NCI-H69 (cell line): Measurements from ENCODE around the gene IER3.
"Not testable (repeated sequence)": the region's sequence is repeated elsewhere in the genome, so short reads cannot be mapped to it uniquely, and the experiment has no call there.

ENCODE experiments used
- DNase-seq: peaks from one replicate; lab custom pipeline; 2025; lab: John Stamatoyannopoulos, UW

IER3 gene

GRCh38 chr6:30768634-30769087, 24.3 kb upstream of the IER3 start:
- no peak for DNase-seq

GRCh38 chr6:30767944-30768301, 23.6 kb upstream of the IER3 start:
- no peak for DNase-seq

- no peak for DNase-seq
Observed at GRCh38 chr6:30767158-30767943, 23.0 kb upstream of the IER3 start.

- DNase-seq: no peak
Observed at GRCh38 chr6:30766461-30767157, 22.3 kb upstream of the IER3 start.

- not testable (repeated sequence) for DNase-seq
Observed at GRCh38 chr6:30765495-30765894, 21.1 kb upstream of the IER3 start.

GRCh38 chr6:30764490-30765043, 20.2 kb upstream of the IER3 start:
- not testable (repeated sequence) for DNase-seq

GRCh38 chr6:30763618-30764489, 19.5 kb upstream of the IER3 start:
- peak; percentile 61 for DNase-seq

- no peak for DNase-seq
Observed at GRCh38 chr6:30763155-30763617, 18.8 kb upstream of the IER3 start.

- no peak for DNase-seq
Observed at GRCh38 chr6:30761791-30762429, 17.6 kb upstream of the IER3 start.

GRCh38 chr6:30760549-30760948, 16.2 kb upstream of the IER3 start:
- DNase-seq: no peak

GRCh38 chr6:30759575-30760239, 15.4 kb upstream of the IER3 start:
- no peak for DNase-seq

- no peak for DNase-seq
Observed at GRCh38 chr6:30757261-30757904, 13.0 kb upstream of the IER3 start.

GRCh38 chr6:30756405-30757003, 12.2 kb upstream of the IER3 start:
- not testable (repeated sequence) for DNase-seq

- no peak for DNase-seq
Observed at GRCh38 chr6:30754631-30755030, 10.3 kb upstream of the IER3 start.

- peak; percentile 61 for DNase-seq
Observed at GRCh38 chr6:30752157-30752927, 8.0 kb upstream of the IER3 start.

GRCh38 chr6:30750379-30750668, 6.0 kb upstream of the IER3 start:
- no peak for DNase-seq

- DNase-seq: no peak
Observed at GRCh38 chr6:30749554-30750378, 5.4 kb upstream of the IER3 start.

- no peak for DNase-seq
Observed at GRCh38 chr6:30748851-30749540, 4.6 kb upstream of the IER3 start.
